Retina (tissue), 1 donor: ENCODE results near the gene HCN2.
A peak's percentile ranks its signal among the peaks of the same experiment; 100 is the strongest.
"Not testable (repeated sequence)": the region's sequence is repeated elsewhere in the genome, so short reads cannot be mapped to it uniquely, and the experiment has no call there.

Experiments
- DNase-seq: peaks from one replicate; pipeline ENCODE4 v3.0.0-alpha.2; 2016

HCN2 gene

GRCh38 chr19:622666-623065, 33.0 kb downstream of the HCN2 start:
- DNase-seq: no peak

DNA sequence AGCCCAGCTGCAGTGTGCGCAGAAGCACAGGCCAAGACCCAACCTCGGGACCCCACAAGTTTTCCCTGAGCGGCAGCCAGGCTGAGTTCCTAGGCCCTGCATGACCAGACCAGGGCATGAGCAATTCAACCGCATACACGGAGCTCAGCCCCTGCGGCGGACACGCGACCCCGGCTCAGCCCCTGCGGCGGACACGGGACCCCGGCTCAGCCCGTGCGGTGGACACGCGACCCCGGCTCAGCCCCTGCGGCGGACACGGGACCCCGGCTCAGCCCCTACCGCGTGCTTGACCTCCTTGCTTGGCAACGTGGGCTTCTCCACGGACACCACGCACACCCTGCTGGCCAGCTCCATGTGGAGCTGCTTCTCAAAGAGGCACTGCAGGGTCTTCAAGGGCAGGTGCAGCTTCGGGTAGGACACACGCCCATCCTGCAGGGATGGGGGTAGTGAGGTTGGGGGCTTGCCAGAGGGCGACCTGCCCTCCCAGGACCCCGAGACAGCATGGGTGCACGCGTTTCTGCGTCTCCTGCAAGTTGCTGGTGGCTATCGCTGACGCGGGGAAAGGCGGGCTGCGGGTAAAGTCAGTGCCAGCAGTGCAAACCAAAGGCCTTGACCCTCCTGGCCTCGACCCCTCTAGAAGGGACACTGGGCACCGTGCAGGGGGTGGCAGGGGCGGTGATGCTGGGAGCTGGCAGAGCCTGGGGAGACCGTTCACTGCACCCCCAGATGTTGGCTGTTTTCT, 33.7 kb downstream of the HCN2 start:
- no peak for DNase-seq

DNA sequence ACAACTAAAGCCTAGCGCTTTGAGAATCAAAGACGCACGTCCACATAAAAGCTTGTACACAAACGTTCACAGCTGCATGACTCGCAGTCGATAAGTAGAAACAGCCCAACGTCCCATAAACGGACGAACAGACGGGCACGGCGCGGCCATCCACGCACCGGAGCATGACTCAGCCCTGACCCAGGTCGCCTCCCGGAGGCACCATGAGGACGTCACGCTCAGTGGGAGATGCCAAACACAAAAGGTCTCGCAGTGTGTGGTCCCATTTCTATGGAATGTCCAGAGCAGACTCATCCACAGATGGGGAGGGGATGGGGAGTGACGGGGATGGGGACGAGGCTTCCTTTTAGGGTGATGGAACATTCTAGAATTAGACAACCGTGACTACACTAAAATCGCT, 34.3 kb downstream of the HCN2 start:
- no peak for DNase-seq

DNA sequence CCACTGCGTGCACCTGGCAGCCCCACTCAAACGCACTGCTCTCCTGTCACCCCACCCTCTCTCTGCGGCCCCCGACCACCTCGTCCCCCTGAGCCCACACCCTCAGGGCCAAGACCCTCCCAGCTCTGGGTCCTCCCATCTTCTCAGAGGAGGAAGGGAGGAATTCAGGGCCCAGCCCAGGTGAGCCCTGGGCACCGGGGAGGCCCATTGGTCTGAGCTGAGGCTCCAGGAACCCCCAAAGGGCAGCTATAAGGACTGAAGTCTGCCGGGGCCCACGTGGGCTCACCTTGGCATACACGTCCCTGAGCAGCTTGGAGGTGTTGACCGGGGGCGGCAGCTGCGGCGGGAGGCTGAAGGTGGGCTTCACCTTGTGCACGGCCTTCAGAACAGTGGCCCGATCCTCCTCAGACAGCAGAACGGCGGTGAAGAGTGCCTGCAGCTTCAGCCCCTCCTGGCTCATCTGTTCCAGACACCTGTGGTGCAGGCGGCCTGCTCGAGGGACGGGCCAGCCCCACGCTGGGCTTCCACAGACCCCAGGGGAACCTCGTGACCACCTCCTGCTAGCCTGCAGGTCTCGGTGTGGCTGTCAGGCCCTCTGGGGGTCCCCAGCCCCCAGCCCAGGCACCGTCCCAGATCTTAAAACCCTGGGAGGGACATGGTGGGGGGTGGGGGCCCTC, 34.9 kb downstream of the HCN2 start:
- DNase-seq: no peak

GRCh38 chr19:625257-625656, 35.6 kb downstream of the HCN2 start:
- no peak for DNase-seq

GRCh38 chr19:626566-626965, 36.9 kb downstream of the HCN2 start:
- not testable (repeated sequence) for DNase-seq

- no peak for DNase-seq
Observed at GRCh38 chr19:628168-628567, 38.5 kb downstream of the HCN2 start.

- peak; percentile 42 for DNase-seq
Observed at GRCh38 chr19:629515-629914, 39.8 kb downstream of the HCN2 start.

DNA sequence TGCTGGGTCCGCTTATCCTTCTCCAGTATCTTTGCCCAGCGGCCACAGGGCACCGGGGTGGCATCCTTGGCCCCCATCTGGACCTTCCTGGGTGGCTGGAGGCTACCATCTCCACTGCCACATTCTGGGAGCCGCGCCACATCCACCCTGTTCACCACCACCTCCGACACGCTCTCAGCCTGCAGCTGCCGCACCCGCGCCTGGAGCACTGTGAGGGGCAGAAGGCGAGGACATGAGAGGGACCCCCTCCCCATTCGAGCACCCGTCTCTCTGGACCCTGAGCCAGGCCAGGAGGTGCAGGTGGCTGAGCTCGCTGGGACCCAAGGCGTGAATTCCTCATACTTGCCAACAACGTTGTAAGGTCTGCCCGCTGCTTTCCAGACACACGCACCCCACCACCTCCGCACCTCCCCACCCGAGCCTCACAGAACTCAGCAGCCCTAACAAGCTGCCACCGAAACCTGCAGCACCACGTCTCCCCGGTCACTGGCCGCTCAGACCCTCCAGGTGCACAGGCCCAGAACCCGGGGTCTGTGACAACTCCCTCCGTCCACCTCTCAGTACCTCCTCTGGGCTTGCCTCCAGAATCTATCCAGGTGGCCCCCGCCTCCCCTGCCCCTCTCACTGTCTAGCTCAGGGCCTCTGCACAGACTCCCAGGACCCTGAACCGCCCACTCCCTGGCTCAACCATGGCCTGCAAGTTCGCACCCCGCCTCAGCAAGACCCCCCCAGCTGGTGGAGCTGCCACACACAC, 40.5 kb downstream of the HCN2 start:
- no peak for DNase-seq

GRCh38 chr19:632579-633067, 42.9 kb downstream of the HCN2 start:
- DNase-seq: no peak

DNA sequence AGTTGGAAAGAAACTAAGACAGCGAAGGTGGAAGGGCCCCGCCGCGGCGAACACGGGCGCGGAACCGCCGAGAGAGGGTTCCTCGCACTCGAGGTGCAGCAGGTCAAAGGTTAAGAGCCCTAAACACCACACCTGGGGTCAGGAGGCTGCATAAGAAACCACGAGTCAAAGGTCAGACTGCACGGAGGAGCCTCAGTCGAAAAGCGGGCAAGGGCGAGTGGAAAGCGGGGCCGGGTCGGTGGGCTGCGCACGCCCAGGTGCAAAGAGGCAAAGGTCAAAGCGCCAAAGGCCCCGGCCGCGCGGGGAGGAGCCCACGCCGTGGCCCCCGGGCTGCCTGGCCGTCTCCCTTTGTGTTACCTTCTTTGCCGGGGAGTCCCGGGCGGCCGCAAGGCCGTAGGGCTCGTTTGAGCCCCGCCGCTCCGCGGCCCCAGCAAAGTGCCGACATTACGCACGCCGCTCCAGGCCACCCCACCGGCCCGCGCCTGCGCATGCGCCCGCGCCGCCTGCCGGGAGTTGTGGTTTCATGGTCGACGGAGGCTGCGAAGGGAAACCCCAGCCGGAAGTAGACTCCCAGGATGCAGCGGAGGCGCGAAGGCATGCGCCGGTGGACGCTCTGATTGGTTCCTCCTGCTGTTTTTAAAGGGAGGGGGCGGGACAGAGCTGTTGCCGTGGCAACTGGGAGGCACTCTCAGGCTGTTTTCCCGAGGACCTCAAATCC, 43.5 kb downstream of the HCN2 start, which contains the start of gene POLRMT:
Gene POLRMT, minus strand, starts transcription at position 470 of the 718 bp plus-strand sequence. Its CDS starts 25 bp downstream, at position 445.
- DNase-seq: peak; percentile 98

DNA sequence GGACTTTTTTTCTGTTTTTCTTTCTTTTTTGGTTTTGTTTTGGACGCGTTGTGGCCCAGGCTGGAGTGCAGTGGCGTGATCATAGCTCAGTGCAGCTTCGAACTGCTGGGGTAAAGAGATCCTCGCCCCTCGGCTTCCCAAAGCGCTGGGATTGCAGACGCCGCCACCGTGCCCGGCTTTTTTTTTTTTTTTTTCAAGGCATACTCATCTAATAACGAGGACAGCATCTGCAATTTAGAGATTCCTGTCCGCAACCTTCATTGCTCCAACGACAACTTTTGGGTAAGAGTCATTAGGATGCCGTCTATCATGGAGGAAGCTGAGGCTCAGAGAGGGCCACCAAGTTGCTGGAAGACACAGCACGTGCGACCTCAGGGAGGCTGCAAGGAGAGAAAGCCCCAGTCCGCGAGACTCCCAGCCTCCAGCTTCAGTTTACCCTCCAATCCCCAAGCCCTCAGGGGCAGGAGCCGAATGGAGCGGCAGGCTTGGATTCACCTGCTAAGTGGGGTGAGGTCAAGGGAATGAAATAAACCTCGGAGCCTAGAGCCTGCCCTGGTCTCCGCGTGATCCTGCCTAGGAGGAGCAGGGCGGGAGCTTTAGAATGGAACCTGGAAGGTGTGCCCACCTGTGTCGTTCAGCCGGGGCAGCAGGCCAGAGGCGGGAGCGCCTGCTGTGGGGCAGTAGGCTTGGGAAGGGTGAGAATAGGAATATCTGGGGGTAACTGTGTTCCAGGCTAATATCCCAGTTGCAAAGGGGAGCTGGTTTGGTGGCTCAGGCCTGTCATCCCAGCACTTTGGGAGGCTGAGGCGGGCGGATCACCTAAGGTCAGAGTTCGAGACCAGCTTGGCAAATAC, 44.3 kb downstream of the HCN2 start:
- DNase-seq: no peak

DNA sequence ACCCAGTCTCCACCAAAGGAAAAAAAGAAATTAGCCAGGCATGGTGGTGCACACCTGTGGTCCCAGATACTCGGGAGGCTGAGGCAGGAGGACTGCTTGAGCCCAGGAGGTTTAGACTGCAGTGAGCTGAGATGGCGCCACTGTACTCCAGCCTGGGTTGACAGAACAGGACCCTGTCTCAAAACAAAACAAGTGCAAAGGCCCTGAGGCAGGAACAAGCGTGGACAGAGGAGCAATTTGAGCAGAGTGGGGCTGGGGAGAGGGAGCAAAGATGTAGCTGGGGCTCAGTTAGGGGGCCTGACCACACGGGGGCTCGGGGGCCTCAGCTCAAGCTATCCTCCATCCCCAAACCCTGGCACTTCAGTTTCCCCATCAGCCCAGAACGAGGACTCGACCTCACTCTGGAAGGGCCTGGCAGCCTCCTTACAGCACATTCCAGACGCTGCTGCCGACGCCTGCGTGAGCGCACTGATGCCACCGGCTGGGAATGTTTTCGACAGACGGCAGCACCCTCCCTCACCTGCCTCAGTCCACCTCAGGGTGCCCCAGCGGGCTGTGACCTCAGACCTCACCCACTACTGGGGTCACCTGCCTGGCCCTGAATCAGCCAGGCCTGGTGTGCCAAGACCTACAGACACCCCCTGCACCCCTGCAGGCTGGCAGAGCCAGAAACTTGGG, 45.4 kb downstream of the HCN2 start:
- no peak for DNase-seq

- no peak for DNase-seq
Observed at GRCh38 chr19:638906-639252, 49.2 kb downstream of the HCN2 start.

- DNase-seq: peak; percentile 74
Observed at GRCh38 chr19:639253-640160, 49.8 kb downstream of the HCN2 start, which contains the start of gene FGF22. Gene FGF22, plus strand, starts transcription at chr19:639879. Its CDS starts 47 bp downstream, at chr19:639926.

- no peak for DNase-seq
Observed at GRCh38 chr19:640161-640558, 50.5 kb downstream of the HCN2 start.

DNA sequence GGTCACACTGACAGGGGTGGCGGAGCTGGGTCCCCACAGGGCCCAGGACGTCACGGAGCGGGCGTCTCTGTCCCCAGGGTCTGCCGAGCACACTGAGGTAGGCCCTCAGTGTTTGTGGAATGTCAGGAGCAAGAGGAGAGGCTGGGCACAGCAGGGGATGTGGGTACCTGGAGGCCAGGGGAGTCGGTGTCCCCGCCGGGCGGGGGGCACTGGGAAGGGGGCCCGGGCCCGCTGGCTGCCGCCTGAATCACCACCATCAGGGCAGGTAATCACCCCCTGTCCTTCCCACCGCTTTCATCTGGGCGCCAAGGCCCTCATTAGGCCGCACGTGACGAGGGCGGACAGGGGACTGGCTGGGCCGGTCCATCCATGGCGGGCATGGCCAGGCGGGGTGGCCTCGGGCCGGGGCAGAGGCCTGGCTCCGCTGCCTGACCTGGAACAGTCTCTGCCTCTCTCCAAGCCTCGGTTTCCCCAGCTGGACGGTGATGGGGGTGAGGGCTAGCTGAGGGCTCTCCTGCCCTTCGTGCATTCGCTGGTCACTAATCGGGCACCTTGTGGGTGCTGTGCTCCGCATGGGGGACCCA, 51.0 kb downstream of the HCN2 start:
- no peak for DNase-seq

GRCh38 chr19:641702-642101, 52.0 kb downstream of the HCN2 start:
- DNase-seq: no peak
